Left ventricle myocardium inferior (tissue), 1 donor: ENCODE measurements around the gene ARFGAP3. TPM values are rescaled to one million over a fixed set of nuclear protein-coding genes. Genes with fewer than 3 reads are reported as not detected.

Source experiments
- DNase-seq: peaks from one replicate; pipeline ENCODE4 v3.0.0-alpha.2; 2020
- H3K27ac ChIP-seq: fragments of 200-600 bp; replicated peaks from 2 replicates; pipeline ENCODE4 v1.8.0; 2021
- H3K27me3 ChIP-seq: fragments of 200-600 bp; 2 replicates; pipeline ENCODE4 v1.8.0; 2021; ENCODE audit warnings: low read depth
- H3K36me3 ChIP-seq: fragments of 200-600 bp; 2 replicates; pipeline ENCODE4 v1.8.0; 2021
- H3K4me1 ChIP-seq: fragments of 200-600 bp; 2 replicates; pipeline ENCODE4 v1.8.0; 2021
- H3K4me3 ChIP-seq: fragments of 200-600 bp; 2 replicates; pipeline ENCODE4 v1.8.0; 2021; ENCODE audit warnings: mild to moderate bottlenecking, moderate library complexity
- H3K9me3 ChIP-seq: fragments of 200-600 bp; replicated peaks from 2 replicates; pipeline ENCODE4 v1.8.0; 2021
- CTCF ChIP-seq: fragments of 200-600 bp; IDR thresholded peaks from 2 replicates; pipeline ENCODE4 v1.8.0; 2021; ENCODE audit warnings: antibody characterized with exemption, mild to moderate bottlenecking, borderline replicate concordance
- intact Hi-C: fragments of 100-400 bp; cut with micrococcal nuclease; formaldehyde crosslinking; loops from one replicate; pipeline ENCODE4 v1.11.0; 2022
- total RNA-seq: library from RNA; stranded (reverse); fragmentation: NEBNext Ultra II Directional; extraction: Animal tissue kit (Norgen Biotek cat#: 25700); gene quantifications from one replicate; pipeline ENCODE4 v1.2.1, GENCODE V29; 2021
- donor health status: DM: no; HTN: yes; CAD: no; lungs with severe emphysema.

Gene ARFGAP3
- total RNA-seq, 1 donor from 2014 or later = 26.9 TPM

- H3K27ac ChIP-seq = peak overlapping the region; percentile 21
Observed at GRCh38 chr22:42820045-42820763, 36.9 kb downstream of the ARFGAP3 start.

GRCh38 chr22:42819412-42820044 is 37.5 kb downstream of the ARFGAP3 start:
- peak overlapping the region; percentile 21 for H3K27ac ChIP-seq
- DNase-seq = no peak
- peaks cover 11% of the 10 kb centered on the region for H3K4me1 ChIP-seq
- intact Hi-C loops = loop anchor here (10.0 kb wide), 1 partner anchor 155 kb away; no protein-coding TSS in a partner anchor
- peaks cover 6% of the 10 kb centered on the region for H3K9me3 ChIP-seq
- H3K36me3 ChIP-seq = peaks cover 56% of the 10 kb centered on the region
- no peak overlapping the region for H3K4me3 ChIP-seq
- TF ChIP-seq CTCF = no peak
- no peaks in the 10 kb centered on the region for H3K27me3 ChIP-seq

More at GRCh38 chr22:42820045-42820763, 36.9 kb downstream of the ARFGAP3 start:
- Histone ChIP-seq H3K9me3 (peaks cover 6% of the 10 kb centered on the region), H3K4me3 (no peak overlapping the region), H3K36me3 (peaks cover 59% of the 10 kb centered on the region), H3K4me1 (peaks cover 10% of the 10 kb centered on the region), H3K27me3 (no peaks in the 10 kb centered on the region)
- peak; percentile 67 for TF ChIP-seq CTCF
- no peak for DNase-seq
- intact Hi-C loops = no loop called here

GRCh38 chr22:42817556-42817955 is 39.5 kb downstream of the ARFGAP3 start:
- H3K36me3 ChIP-seq = peaks cover 56% of the 10 kb centered on the region
- no peak for TF ChIP-seq CTCF
- H3K4me1 ChIP-seq = peaks cover 24% of the 10 kb centered on the region
- DNase-seq = no peak
- H3K9me3 ChIP-seq = peaks cover 6% of the 10 kb centered on the region
- intact Hi-C loops = loop anchor here (10.0 kb wide), 1 partner anchor 153 kb away; no protein-coding TSS in a partner anchor
- H3K4me3 ChIP-seq = no peak overlapping the region
- H3K27me3 ChIP-seq = no peaks in the 10 kb centered on the region
- H3K27ac ChIP-seq = no peak overlapping the region

GRCh38 chr22:42816336-42816735 is 40.7 kb downstream of the ARFGAP3 start:
- intact Hi-C loops = loop anchor here (10.0 kb wide), 1 partner anchor 152 kb away; no protein-coding TSS in a partner anchor

GRCh38 chr22:42814616-42815015 is 42.5 kb downstream of the ARFGAP3 start:
- Histone ChIP-seq H3K4me3 (no peak overlapping the region), H3K36me3 (peaks cover 64% of the 10 kb centered on the region)
- intact Hi-C loops = loop anchor here (10.0 kb wide), 1 partner anchor 150 kb away; no protein-coding TSS in a partner anchor

More at GRCh38 chr22:42816336-42816735, 40.7 kb downstream of the ARFGAP3 start:
- H3K36me3 ChIP-seq = peaks cover 53% of the 10 kb centered on the region
- no peaks in the 10 kb centered on the region for H3K27me3 ChIP-seq
- H3K4me3 ChIP-seq = no peak overlapping the region
- H3K9me3 ChIP-seq = peaks cover under 1% of the 10 kb centered on the region
- no peak overlapping the region for H3K27ac ChIP-seq
- no peak for DNase-seq
- no peak for TF ChIP-seq CTCF
- peaks cover 24% of the 10 kb centered on the region for H3K4me1 ChIP-seq

More at GRCh38 chr22:42814616-42815015, 42.5 kb downstream of the ARFGAP3 start:
- Histone ChIP-seq H3K27me3 (no peaks in the 10 kb centered on the region), H3K4me1 (peaks cover 19% of the 10 kb centered on the region), H3K27ac (no peak overlapping the region), H3K9me3 (no peaks in the 10 kb centered on the region)
- TF ChIP-seq CTCF = no peak
- DNase-seq = no peak
